Colonic mucosa (tissue), 4 donors: ENCODE data around the gene PLOD1. TPM values are rescaled to one million over a fixed set of nuclear protein-coding genes. Genes with fewer than 3 reads are reported as not detected.
"Not testable (repeated sequence)": the region's sequence is repeated elsewhere in the genome, so short reads cannot be mapped to it uniquely, and the experiment has no call there.

Experiments
- DNase-seq: peaks from one replicate; pipeline ENCODE4 v3.0.0-alpha.2; 2020
- H3K27ac ChIP-seq: fragments of 200-600 bp; one replicate; pipeline ENCODE4 v1.8.0; 2021
- H3K27me3 ChIP-seq: fragments of 200-600 bp; one replicate; pipeline ENCODE4 v1.8.0; 2021
- H3K36me3 ChIP-seq: fragments of 200-600 bp; one replicate; pipeline ENCODE4 v1.8.0; 2021
- H3K4me1 ChIP-seq: fragments of 200-600 bp; one replicate; pipeline ENCODE4 v1.8.0; 2021; ENCODE audit warnings: mild to moderate bottlenecking
- H3K4me3 ChIP-seq: fragments of 200-600 bp; one replicate; pipeline ENCODE4 v1.8.0; 2021
- H3K9ac ChIP-seq, 2 donors: one replicate each; pipeline ENCODE4 v1.7.0; 2013; ENCODE audit warnings: control low read depth in 2 of 2, low read depth in 2 of 2, low read length in 2 of 2
- H3K9me3 ChIP-seq: fragments of 200-600 bp; one replicate; pipeline ENCODE4 v1.8.0; 2021
- intact Hi-C: fragments of 100-400 bp; cut with DNase I; formaldehyde crosslinking; loops from one replicate; pipeline ENCODE4 v1.14.1; 2022
- total RNA-seq, 2 donors: library from RNA; stranded (reverse); fragmentation: NEBNext Ultra II Directional in 1 of 2; extraction: Animal tissue kit (Norgen Biotek cat#: 25700) in 1 of 2; gene quantifications; one replicate each; pipeline ENCODE4 v1.2.1, GENCODE V29; 2021
- TF ChIP-seq, protein P1 (sequence below): fragments of 200-600 bp; IDR thresholded peaks from one replicate; pipeline ENCODE4 v1.8.0; 2022; ENCODE audit warnings: antibody characterized with exemption, mild to moderate bottlenecking
- donor health status: healthy.
- donor health status: DM: no; HTN: no; CAD: no.
- donor health status: DM: no; HTN: no; CAD: no.

The PLOD1 gene
- total RNA-seq, 2 donors from 2014 or later: 72.5 to 83.9 TPM

- DNase-seq: no peak
- H3K27ac ChIP-seq: no peak overlapping the region
- no peak overlapping the region for H3K4me3 ChIP-seq
- no peaks in the 10 kb centered on the region for H3K9me3 ChIP-seq
- no peaks in the 10 kb centered on the region for H3K27me3 ChIP-seq
- TF ChIP-seq, protein P1, sequence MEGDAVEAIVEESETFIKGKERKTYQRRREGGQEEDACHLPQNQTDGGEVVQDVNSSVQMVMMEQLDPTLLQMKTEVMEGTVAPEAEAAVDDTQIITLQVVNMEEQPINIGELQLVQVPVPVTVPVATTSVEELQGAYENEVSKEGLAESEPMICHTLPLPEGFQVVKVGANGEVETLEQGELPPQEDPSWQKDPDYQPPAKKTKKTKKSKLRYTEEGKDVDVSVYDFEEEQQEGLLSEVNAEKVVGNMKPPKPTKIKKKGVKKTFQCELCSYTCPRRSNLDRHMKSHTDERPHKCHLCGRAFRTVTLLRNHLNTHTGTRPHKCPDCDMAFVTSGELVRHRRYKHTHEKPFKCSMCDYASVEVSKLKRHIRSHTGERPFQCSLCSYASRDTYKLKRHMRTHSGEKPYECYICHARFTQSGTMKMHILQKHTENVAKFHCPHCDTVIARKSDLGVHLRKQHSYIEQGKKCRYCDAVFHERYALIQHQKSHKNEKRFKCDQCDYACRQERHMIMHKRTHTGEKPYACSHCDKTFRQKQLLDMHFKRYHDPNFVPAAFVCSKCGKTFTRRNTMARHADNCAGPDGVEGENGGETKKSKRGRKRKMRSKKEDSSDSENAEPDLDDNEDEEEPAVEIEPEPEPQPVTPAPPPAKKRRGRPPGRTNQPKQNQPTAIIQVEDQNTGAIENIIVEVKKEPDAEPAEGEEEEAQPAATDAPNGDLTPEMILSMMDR: no peak
- H3K4me1 ChIP-seq: no peaks in the 10 kb centered on the region
- H3K36me3 ChIP-seq: peaks cover 57% of the 10 kb centered on the region
- intact Hi-C loops: no loop called here
- no peak overlapping the region for H3K9ac ChIP-seq
Observed at GRCh38 chr1:12006167-12006921, 71.8 kb downstream of the PLOD1 start.

DNA sequence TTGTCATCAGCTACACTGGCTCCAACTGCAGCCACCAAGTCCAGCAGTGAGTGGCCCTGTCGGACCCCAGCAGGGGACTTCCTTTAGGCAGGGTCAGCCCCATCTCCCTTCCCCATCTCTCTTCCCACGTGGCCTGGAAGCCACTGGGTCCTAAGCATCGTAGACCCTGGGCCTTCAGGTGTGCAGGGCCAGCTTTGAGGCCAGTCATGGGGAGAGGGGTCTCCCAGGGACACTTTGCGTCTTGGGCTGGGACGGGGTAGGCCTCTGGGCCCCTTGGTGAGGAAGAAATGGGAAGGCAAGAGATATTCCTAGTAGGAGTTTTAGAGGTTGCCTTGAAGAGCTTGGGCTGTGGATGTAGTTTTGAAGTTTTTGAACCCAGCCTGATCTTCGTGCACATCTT is 72.7 kb downstream of the PLOD1 start:
- no peak overlapping the region for H3K4me3 ChIP-seq
- no peak overlapping the region for H3K9ac ChIP-seq
- no peaks in the 10 kb centered on the region for H3K4me1 ChIP-seq
- no peak overlapping the region for H3K27ac ChIP-seq
- H3K9me3 ChIP-seq: no peaks in the 10 kb centered on the region
- no peak for DNase-seq
- TF ChIP-seq, protein P1: no peak
- peaks cover 61% of the 10 kb centered on the region for H3K36me3 ChIP-seq
- no peaks in the 10 kb centered on the region for H3K27me3 ChIP-seq
- intact Hi-C loops: no loop called here

- DNase-seq, H3K4me1 ChIP-seq, H3K9me3 ChIP-seq, H3K9ac ChIP-seq, intact Hi-C loops, H3K27me3 ChIP-seq, H3K4me3 ChIP-seq, H3K27ac ChIP-seq: not testable (repeated sequence)
- H3K36me3 ChIP-seq: peaks cover 56% of the 10 kb centered on the region
Observed at GRCh38 chr1:12008355-12008754, 73.8 kb downstream of the PLOD1 start.

- Histone ChIP-seq H3K27me3 (no peaks in the 10 kb centered on the region), H3K9me3 (no peaks in the 10 kb centered on the region), H3K4me3 (no peak overlapping the region), H3K27ac (no peak overlapping the region), H3K4me1 (no peaks in the 10 kb centered on the region), H3K36me3 (peaks cover 56% of the 10 kb centered on the region), H3K9ac (no peak overlapping the region)
- TF ChIP-seq, protein P1: no peak
- DNase-seq: no peak
- intact Hi-C loops: no loop called here
Observed at GRCh38 chr1:12009318-12009947, 74.9 kb downstream of the PLOD1 start.

DNA sequence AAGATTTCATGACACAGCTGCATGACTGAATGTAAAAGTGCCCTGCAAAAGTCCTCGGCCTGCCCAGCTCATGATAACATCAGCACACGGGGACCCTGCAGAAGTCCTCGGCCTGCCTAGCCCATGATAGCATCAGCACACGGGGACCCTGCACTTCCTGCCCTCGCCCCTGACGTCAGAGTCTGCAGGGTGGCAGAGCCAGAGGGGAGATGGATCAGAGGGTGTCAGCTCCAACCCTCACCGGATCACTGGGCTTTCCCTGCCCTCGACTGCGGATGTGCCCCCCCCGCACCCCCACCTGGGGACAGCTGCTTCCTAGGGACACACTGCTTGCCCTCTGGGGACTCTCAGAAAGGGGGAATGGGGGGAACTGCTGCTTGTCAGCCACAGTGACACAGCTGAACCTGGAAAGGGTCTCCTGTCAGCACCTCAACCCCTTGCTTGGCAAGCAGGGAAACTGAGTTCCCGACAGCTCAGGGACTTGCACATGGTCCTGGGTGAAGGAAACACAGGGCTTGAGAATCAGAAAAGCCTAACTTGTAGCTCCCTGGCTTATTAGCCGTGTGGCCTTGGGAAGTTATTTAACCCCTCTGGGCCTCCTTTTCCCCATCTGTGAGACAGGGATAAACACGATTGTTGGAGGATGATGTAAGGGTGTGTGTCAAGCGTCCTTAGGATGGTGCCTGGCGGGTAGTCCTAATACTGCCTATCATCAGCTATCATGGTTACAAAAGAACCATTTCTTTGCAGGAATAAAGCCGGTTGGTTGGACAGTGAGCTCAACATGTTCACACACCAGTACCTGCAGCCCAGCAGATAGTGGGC is 76.4 kb downstream of the PLOD1 start:
- no peaks in the 10 kb centered on the region for H3K9me3 ChIP-seq
- no peak for DNase-seq
- H3K27ac ChIP-seq: no peak overlapping the region
- intact Hi-C loops: no loop called here
- no peak overlapping the region for H3K4me3 ChIP-seq
- no peak overlapping the region for H3K9ac ChIP-seq
- TF ChIP-seq, protein P1: no peak
- H3K4me1 ChIP-seq: no peaks in the 10 kb centered on the region
- H3K36me3 ChIP-seq: peaks cover 41% of the 10 kb centered on the region
- H3K27me3 ChIP-seq: no peaks in the 10 kb centered on the region
